ENCODE measurements around the gene TRIM67. TPM values are rescaled to one million over a fixed set of nuclear protein-coding genes. Genes with fewer than 3 reads are reported as not detected.

Gene TRIM67
- total and polyA plus RNA-seq, 10 donors, result under 0.01 to 0.06 (median under 0.01) TPM; not detected in 7

- DNase-seq, result no peak
- no peak overlapping the region for H3K4me3 ChIP-seq
- peaks cover 10 to 86% (median 47%) of the 10 kb centered on the region in 7 donors for H3K27me3 ChIP-seq (replicated peaks in 1 of 7)
- peaks cover 12 to 33% (median 28%) of the 10 kb centered on the region in 6 donors for H3K4me1 ChIP-seq
- no peak overlapping the region for H3K27ac ChIP-seq
- intact Hi-C loops (cut with DNase I; ENCODE audit: low total_unique reads), result no loop called here
- no peaks in the 10 kb centered on the region for H3K36me3 ChIP-seq
- H3K9me3 ChIP-seq, result no peaks in the 10 kb centered on the region
- TF ChIP-seq, protein P1, sequence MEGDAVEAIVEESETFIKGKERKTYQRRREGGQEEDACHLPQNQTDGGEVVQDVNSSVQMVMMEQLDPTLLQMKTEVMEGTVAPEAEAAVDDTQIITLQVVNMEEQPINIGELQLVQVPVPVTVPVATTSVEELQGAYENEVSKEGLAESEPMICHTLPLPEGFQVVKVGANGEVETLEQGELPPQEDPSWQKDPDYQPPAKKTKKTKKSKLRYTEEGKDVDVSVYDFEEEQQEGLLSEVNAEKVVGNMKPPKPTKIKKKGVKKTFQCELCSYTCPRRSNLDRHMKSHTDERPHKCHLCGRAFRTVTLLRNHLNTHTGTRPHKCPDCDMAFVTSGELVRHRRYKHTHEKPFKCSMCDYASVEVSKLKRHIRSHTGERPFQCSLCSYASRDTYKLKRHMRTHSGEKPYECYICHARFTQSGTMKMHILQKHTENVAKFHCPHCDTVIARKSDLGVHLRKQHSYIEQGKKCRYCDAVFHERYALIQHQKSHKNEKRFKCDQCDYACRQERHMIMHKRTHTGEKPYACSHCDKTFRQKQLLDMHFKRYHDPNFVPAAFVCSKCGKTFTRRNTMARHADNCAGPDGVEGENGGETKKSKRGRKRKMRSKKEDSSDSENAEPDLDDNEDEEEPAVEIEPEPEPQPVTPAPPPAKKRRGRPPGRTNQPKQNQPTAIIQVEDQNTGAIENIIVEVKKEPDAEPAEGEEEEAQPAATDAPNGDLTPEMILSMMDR (IDR thresholded peaks at IDR 0.05 in 8 of 11, conservative IDR thresholded peaks at IDR 0.05 in 3 of 11), result no peak
- TF ChIP-seq POLR2AphosphoS5 (IDR thresholded peaks at IDR 0.05), result no peak
- TF ChIP-seq POLR2A (IDR thresholded peaks at IDR 0.05), result no peak
- 67 to 81% (median 72%) methylated on average over 6 of the region's 6 CpGs for WGBS, 5 donors
Measured at GRCh38 chr1:231159202-231159962, 2.5 kb upstream of the TRIM67 start.

DNA sequence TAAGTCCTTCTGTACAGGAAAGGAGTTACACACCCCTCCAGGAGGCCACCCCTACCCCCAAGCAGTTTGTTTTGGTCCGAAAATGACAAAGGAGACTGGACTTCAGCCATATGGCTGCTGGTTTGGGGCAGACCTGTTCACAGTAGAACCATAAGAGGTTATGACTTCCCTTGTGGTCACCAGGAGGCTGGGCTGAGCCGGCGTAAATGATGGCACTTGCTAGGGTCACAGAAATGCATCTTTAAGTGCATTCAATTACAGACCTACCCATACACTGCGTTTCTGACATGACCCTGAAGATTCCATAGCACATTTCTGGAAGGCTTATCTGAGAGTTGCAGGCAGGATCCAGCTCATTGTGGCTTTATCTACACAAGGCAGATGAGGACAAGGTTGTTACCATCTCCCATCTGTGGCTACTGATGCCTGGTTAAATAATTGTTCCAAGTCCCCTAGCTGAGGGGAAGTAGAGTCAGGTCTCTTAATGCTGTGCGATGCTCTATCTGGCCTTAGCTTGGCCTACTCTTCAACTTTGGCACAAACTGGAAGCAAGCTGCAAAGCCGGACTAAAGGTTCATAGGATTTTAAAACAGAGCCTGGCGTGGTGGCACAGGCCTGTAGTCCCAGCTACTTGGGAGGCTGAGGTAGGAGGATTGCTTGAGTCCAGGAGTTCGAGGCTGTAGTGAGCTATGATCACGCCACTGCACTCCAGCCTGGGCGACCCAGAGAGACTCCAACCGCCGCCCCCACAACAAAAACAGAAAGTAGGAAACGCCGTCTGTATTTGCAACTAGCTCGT lies 1.7 kb upstream of the TRIM67 start:
- Histone ChIP-seq H3K4me1 (peaks cover 12 to 33% (median 28%) of the 10 kb centered on the region in 6 donors), H3K27me3 (replicated peaks in 1 of 7) (peaks cover 10 to 94% (median 54%) of the 10 kb centered on the region in 7 donors), H3K36me3 (no peaks in the 10 kb centered on the region), H3K9me3 (no peaks in the 10 kb centered on the region), H3K27ac (no peak overlapping the region), H3K4me3 (no peak overlapping the region)
- WGBS, 5 donors, result 47 to 60% (median 52%) methylated on average over 14 to 15 of the region's 15 CpGs
- intact Hi-C loops (cut with DNase I; ENCODE audit: low total_unique reads), result no loop called here
- TF ChIP-seq, protein P1 (IDR thresholded peaks at IDR 0.05 in 8 of 11, conservative IDR thresholded peaks at IDR 0.05 in 3 of 11), result no peak
- no peak for TF ChIP-seq POLR2A (IDR thresholded peaks at IDR 0.05)
- TF ChIP-seq POLR2AphosphoS5 (IDR thresholded peaks at IDR 0.05), result no peak
- no peak for DNase-seq

GRCh38 chr1:231160895-231161666 lies 777 bp upstream of the TRIM67 start:
- Histone ChIP-seq H3K36me3 (no peaks in the 10 kb centered on the region), H3K4me3 (peak overlapping the region in 7 of 8 donors; percentile 10 to 66 (median 43)), H3K27ac (no peak overlapping the region), H3K9me3 (no peaks in the 10 kb centered on the region), H3K4me1 (peaks cover 12 to 33% (median 28%) of the 10 kb centered on the region in 6 donors), H3K27me3 (replicated peaks in 1 of 7) (peaks cover 10 to 98% (median 59%) of the 10 kb centered on the region in 7 donors)
- intact Hi-C loops (cut with DNase I; ENCODE audit: low total_unique reads), result no loop called here
- DNase-seq, result no peak
- WGBS, 5 donors, result 4 to 17% (median 10%) methylated on average over 18 to 51 of the region's 51 CpGs
- TF ChIP-seq POLR2AphosphoS5 (IDR thresholded peaks at IDR 0.05) (no peak), POLR2A (IDR thresholded peaks at IDR 0.05) (no peak)
- TF ChIP-seq, protein P1 (IDR thresholded peaks at IDR 0.05 in 8 of 11, conservative IDR thresholded peaks at IDR 0.05 in 3 of 11), result no peak
